ENCODE measurements around the gene LEPROT. TPM values are rescaled to one million over a fixed set of nuclear protein-coding genes. Genes with fewer than 3 reads are reported as not detected.

Gene LEPROT
- total RNA-seq, 1 experiment from 2014 or later, result 18.1 TPM

GRCh38 chr1:65483993-65484754, 63.7 kb downstream of the LEPROT start:
- no peaks in the 10 kb centered on the region for H3K4me1 Mint-ChIP-seq
- no peaks in the 10 kb centered on the region; the same call in 1 of the 2 replicates for H3K27me3 Mint-ChIP-seq (ENCODE audit: low read depth)
- no peaks in the 10 kb centered on the region for H3K36me3 Mint-ChIP-seq
- DNase-seq (ENCODE audit: low spot score), result no peak
- H3K4me3 Mint-ChIP-seq, result no peak overlapping the region
- TF ChIP-seq PRDM15 (CRISPR knock-in tag; IDR thresholded peaks at IDR 0.05) (no peak), EMX1 (CRISPR knock-in tag; IDR thresholded peaks at IDR 0.05) (no peak), USF1 (CRISPR knock-in tag; IDR thresholded peaks at IDR 0.05) (no peak), NR2C2 (CRISPR knock-in tag; IDR thresholded peaks at IDR 0.05) (no peak), JUN (CRISPR knock-in tag; IDR thresholded peaks at IDR 0.05) (no peak), E2F4 (CRISPR knock-in tag; IDR thresholded peaks at IDR 0.05; ENCODE audit: borderline replicate concordance, low read depth) (no peak)
- TF ChIP-seq, protein P1, sequence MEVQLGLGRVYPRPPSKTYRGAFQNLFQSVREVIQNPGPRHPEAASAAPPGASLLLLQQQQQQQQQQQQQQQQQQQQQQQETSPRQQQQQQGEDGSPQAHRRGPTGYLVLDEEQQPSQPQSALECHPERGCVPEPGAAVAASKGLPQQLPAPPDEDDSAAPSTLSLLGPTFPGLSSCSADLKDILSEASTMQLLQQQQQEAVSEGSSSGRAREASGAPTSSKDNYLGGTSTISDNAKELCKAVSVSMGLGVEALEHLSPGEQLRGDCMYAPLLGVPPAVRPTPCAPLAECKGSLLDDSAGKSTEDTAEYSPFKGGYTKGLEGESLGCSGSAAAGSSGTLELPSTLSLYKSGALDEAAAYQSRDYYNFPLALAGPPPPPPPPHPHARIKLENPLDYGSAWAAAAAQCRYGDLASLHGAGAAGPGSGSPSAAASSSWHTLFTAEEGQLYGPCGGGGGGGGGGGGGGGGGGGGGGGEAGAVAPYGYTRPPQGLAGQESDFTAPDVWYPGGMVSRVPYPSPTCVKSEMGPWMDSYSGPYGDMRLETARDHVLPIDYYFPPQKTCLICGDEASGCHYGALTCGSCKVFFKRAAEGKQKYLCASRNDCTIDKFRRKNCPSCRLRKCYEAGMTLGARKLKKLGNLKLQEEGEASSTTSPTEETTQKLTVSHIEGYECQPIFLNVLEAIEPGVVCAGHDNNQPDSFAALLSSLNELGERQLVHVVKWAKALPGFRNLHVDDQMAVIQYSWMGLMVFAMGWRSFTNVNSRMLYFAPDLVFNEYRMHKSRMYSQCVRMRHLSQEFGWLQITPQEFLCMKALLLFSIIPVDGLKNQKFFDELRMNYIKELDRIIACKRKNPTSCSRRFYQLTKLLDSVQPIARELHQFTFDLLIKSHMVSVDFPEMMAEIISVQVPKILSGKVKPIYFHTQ (CRISPR knock-in tag; IDR thresholded peaks at IDR 0.05), result no peak
- TF ChIP-seq, protein P2, sequence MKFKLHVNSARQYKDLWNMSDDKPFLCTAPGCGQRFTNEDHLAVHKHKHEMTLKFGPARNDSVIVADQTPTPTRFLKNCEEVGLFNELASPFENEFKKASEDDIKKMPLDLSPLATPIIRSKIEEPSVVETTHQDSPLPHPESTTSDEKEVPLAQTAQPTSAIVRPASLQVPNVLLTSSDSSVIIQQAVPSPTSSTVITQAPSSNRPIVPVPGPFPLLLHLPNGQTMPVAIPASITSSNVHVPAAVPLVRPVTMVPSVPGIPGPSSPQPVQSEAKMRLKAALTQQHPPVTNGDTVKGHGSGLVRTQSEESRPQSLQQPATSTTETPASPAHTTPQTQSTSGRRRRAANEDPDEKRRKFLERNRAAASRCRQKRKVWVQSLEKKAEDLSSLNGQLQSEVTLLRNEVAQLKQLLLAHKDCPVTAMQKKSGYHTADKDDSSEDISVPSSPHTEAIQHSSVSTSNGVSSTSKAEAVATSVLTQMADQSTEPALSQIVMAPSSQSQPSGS (CRISPR knock-in tag; IDR thresholded peaks at IDR 0.05; ENCODE audit: borderline replicate concordance, low read depth), result no peak
- H3K27ac Mint-ChIP-seq, result no peak overlapping the region
- no peak for ATAC-seq
- no peaks in the 10 kb centered on the region for H3K9me3 Mint-ChIP-seq
- CTCF ChIA-PET, result no interaction called here
- POLR2A ChIA-PET, result no interaction called here

Other genes starting within 250 kb of the LEPROT start
- gene DNAJC6, start 111.1 kb upstream of the LEPROT start, total RNA-seq (2021), result 6.0 to 9.1 TPM (median 7.6 TPM) in 3 replicates
- 5.3 to 6.5 TPM (median 5.6 TPM) in 3 replicates for gene LEPR, start within 50 bp of the LEPROT start, total RNA-seq (2021)